NCI-H774 (cell line): Measurements from ENCODE around the gene C1QTNF6.

Experiments
- DNase-seq: peaks from one replicate; lab custom pipeline; 2025; lab: John Stamatoyannopoulos, UW

Gene C1QTNF6

DNA sequence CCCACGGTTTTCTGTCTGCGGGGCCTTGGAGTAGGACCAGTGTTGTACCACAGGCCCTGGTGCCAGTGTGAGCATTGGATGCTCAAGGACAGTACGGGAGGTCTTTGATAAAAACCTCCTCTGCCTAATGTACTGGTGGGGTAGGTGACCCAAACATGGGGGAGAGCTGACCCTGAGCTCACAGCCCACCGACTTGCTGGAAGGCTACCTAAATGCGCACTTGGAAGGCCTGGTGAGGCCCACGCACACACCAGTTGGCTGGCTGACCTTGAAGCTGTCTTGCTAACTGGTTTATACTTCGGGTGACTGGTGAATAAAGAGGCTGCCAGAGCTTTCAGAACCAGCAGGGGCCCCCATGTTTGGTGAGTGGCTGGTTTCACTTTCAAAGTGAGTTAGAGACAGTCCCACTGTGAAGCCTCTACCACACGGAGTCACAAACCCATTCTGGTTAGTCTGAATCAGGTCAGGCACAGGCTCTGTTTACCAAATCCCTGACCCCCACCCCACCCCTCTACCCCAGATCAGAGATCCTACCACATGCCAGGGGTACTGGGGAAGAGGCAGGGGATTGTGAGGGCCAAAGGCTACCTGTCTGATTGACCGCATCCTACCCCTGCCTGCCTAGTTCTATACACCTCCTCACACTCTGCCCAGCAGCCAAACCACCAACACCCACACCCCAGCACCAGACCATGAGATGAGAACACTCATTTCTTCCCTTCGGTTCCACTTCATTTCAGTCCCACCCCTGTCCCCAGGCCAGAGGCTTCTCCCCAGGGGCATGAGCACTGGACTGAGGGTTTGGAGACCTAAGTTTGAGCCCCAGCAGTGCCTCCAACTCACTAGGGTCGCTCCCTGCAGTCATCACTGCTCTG lies 25.6 kb downstream of the C1QTNF6 start:
- DNase-seq, result no peak

DNA sequence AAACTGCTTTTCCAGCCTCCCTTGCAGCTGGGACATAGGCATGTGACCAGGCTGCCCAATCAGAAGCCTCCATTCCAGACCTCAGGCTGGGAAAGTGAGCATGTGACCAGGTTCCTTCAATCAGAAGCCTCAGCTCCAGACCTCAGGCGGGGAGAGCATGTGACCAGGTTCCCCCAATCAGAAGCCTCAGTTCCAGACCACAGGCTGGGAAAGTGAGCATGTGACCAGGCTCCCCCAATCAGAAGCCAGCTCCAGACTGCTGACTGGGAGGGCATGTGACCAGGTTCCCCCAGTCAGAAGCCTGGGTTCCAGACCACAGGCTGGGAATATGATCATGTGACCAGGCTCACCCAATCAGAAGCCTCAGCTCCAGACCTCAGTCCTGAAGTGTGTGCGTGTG lies 26.6 kb downstream of the C1QTNF6 start:
- no peak for DNase-seq

DNA sequence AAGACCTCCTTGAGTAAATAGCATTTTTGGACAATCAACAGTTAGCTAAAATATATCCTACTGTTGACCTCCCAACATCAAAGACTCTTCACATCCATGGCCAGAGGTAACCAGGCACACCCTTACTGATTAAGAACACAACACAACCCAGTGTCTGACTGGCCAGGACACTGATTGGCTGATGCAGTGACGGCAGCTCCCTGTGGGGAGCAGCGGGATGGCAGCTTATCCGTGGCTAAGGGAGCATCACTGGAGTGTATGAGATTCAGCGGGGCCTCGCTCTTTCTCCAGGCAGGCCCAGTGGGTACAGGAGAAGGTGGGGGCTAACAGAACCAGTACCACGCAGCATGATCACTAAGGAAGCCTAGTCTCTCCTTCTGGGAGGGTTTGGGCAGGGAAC lies 28.0 kb downstream of the C1QTNF6 start:
- DNase-seq, result no peak

DNA sequence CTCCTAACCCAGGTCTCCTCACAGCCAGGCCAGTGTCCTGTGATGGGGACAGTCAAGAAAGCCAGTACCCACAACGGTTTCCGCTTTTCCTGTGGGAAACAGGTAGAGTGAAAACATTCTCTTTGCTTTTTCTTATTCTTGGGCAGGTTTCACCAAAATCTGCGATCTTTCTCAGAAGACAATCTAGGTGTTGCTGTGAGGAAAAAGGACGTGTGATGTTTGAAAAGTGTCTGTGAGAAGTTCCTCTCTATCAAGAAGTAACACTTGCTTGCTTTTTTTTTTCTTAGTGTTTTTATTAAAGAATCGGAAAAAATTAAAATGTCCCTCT lies 29.1 kb downstream of the C1QTNF6 start:
- no peak for DNase-seq

DNA sequence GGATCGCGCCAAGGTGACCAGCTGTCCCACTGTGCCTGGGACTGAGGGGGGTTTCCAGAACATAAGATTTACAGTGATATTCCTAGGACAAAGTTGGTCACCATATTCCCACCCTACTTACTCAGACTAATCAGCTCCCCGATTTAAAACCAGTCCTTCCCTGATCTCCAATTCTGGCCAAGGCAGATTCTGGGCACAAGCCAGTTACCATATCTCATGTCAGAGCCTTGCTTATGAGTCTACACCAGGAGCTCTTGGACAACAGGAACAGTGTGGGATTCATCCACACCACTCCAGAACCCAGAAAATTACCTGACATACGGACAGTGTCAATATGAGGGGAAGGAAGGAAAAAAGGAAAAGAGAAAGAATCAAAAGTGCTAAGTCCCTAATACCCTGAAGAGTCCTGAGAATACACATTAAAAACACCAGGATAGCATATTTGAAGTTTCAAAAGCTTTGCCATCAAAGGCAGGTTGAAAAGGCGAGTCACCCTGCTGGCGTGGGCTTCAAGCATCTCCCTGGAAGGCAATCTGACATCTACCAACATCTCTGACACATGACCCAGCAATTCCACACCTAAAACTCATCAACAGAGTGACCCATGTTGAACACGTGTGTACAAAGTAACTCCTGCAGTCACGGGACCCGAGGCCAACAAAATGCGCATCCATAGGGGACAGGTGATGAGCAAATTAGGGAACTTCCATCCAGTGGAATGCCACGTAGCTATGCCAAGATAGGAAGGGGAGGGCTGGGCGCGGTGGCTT lies 30.3 kb downstream of the C1QTNF6 start:
- DNase-seq, result no peak

DNA sequence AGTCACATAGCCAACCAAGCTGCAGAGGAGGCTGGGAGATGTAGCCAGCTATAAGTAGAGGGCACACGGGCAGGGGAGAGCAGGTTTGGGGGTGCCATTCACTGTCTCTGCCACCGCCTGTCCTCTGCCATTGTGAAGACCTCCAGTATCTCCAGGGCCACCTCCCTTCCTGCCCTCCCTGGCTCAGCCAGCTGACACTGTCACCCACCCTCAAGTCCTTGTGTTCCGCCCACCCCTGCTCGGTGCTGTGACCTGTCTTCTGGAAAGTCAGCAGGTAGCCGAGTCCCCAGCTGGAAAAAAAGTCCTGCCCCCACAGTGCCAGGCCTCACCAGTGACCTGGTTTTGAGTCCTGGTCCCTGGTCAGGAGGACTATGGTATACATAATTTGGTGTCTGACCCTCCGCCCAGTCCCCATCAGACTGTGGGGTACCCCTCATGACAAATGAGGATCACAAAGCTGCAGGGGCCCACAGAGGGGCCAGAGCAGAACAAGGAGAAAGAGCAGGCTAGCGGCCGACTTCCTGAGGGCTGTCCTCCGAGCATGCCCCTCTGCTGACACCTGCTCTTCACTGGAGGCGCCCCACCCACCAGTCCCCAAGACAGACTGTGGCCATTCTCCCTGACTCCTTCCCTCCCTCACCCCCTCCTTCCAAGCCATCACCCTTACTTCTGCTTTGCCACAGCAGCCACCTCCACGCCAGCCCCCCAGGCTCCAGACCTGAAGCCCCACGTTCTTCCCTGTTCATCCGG lies 31.2 kb downstream of the C1QTNF6 start:
- no peak for DNase-seq

GRCh38 chr22:37155971-37156370 lies 32.1 kb downstream of the C1QTNF6 start:
- no peak for DNase-seq

GRCh38 chr22:37154925-37155712 lies 32.9 kb downstream of the C1QTNF6 start:
- DNase-seq, result no peak

GRCh38 chr22:37153901-37154300 lies 34.1 kb downstream of the C1QTNF6 start:
- no peak for DNase-seq

- DNase-seq, result no peak
Observed at GRCh38 chr22:37151401-37151800, 36.6 kb downstream of the C1QTNF6 start.

DNA sequence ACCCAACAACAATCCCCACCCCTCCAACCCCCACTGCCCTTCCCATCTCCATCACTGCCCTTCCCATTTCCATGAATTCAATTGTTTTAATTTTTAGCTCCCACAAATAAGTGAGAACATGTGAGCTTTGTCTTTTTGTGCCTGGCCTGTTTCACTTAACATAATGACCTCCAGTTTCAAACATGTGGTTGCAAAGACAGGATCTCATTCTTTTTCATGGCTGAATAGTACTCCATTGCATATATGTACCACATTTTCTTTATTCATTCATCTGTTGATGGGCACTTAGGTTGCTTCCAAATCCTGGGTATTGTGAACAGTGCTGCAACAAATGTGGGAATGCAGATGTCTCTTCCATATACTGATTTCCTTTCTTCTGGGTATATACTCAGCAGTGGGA lies 37.3 kb downstream of the C1QTNF6 start:
- no peak for DNase-seq

GRCh38 chr22:37148742-37149665 lies 39.0 kb downstream of the C1QTNF6 start:
- no peak for DNase-seq

DNA sequence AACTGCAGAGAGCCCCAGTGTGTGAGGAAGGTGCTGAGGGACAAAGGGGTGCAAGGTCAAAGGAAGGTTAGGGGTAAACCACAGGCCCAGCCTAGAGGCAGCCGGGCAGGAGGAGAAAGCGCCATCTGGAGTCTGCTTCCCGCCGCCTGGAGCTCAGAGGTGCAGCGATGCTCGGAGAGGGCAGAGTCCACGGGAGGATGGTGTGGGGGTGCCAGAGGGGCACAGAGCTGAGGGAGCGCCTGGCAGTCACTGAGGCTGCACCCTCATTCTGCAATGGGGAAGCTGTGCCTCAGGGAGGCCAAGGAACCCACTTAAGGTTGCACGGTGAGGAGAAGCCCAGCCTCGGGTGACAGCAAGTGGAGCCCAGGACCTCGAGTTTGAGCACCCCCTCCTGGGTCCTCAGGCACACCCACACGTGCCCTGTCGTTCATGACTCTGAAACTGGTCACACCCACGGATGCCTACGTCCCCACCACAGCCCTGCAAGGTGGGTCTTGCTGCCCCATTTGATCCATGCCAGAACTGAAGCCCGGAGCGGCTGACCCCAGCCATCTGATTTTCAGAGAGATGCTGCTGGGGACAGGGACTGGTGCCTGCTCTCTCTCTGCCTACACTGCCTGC lies 39.9 kb downstream of the C1QTNF6 start:
- no peak for DNase-seq

DNA sequence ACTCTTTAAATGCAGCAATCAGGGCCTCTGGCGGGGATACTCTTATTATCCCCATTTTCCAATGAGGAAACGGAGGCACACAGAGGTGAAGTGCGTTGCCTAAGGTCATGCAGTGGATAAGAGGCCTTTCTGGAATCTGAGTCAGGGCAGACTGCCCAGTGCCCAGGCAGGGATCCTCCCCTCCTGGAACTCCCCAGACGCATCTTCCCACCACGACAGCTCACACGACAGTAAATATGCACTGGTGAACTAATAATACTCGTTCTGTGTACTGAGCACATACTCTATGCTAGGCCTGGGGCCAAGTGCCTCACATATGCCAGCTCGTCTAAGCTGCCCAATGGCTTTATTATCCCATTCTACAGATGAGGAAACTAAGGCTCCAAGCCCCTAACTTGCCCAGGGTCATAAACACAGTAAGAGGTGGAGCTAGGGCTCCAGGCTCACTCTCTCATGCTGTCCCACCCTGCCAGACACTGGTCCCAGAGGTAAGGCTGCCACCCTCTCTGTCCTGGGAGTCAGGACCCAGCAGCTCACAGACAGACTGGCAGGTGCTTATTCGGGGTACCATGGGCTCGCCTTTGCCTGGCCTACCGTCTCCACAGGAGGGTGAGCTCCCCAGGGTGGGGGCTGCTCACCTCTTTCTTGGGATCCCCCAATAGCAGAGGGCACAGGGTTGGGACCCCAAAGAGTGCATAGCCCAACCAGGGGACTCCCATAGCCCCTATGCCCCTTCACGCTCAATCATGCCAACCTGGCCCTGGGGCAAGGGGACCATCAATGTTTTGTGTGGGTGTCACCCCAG lies 40.7 kb downstream of the C1QTNF6 start:
- no peak for DNase-seq

- DNase-seq, result no peak
Observed at GRCh38 chr22:37146507-37147180, 41.4 kb downstream of the C1QTNF6 start.

GRCh38 chr22:37146051-37146385 lies 42.0 kb downstream of the C1QTNF6 start:
- no peak for DNase-seq

- no peak for DNase-seq
Observed at GRCh38 chr22:37145180-37146050, 42.6 kb downstream of the C1QTNF6 start.

DNA sequence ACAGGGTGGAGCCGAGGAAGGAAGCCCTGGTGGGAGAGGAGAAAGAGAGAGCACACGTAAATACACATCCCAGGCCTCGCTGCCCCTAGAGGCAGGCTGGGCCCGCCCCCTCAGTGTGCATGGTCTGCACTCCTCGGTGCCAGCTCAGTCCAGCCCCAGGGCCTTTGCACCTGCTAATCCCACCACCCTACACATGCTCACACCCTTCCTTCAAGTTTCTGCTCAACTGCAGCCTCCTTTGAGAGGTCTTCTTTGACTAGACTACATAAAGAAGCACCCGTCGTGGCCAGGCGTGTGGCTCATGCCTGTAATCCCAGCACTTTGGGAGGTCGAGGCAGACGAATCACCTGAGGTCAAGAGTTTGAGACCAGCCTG lies 43.9 kb downstream of the C1QTNF6 start:
- no peak for DNase-seq
